ENCODE data around the gene APBB2. TPM values are rescaled to one million over a fixed set of nuclear protein-coding genes. Genes with fewer than 3 reads are reported as not detected.
A peak's percentile ranks its signal among the peaks of the same experiment; 100 is the strongest.

APBB2 gene
- total RNA-seq, 2 donors from 2014 or later = 56.1 to 64.8 TPM

DNA sequence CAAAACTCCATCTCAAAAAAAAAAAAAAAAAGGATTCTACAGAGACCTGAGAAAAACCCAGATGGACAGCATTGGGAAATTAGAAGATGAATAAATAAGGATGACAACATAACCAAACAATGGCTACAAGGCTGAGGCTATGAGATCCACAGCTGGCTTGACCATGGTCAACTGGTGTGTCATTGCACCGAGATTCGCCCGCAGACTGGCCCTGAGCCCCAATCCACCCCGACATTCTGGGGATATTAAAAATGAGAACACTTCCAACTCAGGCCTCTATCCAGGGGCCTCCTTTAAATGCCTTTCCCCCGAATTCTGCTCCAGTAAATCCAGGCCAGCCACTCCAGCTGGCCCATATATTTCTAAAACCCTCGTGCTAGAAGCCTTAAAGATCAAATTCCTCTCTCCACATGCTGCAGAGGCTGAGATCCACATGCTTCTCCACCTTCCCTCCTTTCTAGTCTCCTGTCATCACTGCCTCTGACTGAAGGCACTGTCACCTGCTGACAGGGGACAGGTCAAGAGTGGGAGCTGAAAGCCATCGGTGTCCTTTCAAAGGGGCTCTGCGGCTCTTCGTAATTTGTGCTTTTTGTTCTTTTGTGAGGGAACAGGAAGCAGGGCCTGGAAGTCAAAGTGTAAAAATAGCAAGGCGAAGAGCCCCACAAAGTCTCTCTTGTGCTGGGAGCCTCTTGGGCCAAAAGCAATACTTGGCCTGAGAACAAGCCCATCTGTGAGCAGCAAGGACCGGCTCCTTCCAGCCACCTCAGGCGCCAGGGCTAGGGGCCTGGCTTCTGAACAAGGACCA, 260.9 kb downstream of the APBB2 start:
- no peak overlapping the region for H3K4me3 Mint-ChIP-seq
- no peaks in the 10 kb centered on the region for H3K27me3 ChIP-seq (ENCODE audit: control insufficient read depth, insufficient read depth, low read length, poor library complexity, severe bottlenecking)
- peak overlapping the region; percentile 3 for H3K27ac ChIP-seq (ENCODE audit: low read depth, low read length)
- H3K4me1 ChIP-seq (ENCODE audit: control insufficient read depth, insufficient read depth, low read length) = no peaks in the 10 kb centered on the region
- H3K9me3 Mint-ChIP-seq = no peaks in the 10 kb centered on the region
- no peak for TF ChIP-seq CTCF (conservative IDR thresholded peaks at IDR 0.05)
- H3K4me3 ChIP-seq (ENCODE audit: low read length) = no peak overlapping the region
- no peaks in the 10 kb centered on the region for H3K36me3 ChIP-seq (ENCODE audit: control insufficient read depth, insufficient read depth, low read length)
- H3K4me1 Mint-ChIP-seq = no peaks in the 10 kb centered on the region
- H3K9me3 ChIP-seq (ENCODE audit: control insufficient read depth, low read length) = no peaks in the 10 kb centered on the region
- H3K27me3 Mint-ChIP-seq (ENCODE audit: insufficient read depth) = no peaks in the 10 kb centered on the region
- peak overlapping the region; percentile 42 for H3K27ac Mint-ChIP-seq
- H3K36me3 Mint-ChIP-seq (ENCODE audit: low read depth) = peaks cover 8% of the 10 kb centered on the region
- no peak for DNase-seq
- 85 to 90% methylated on average over 8 to 12 of the region's 12 CpGs for WGBS, 2 experiments (ENCODE audit: insufficient coverage in 1 of 2, insufficient read length in 1 of 2)
- no peak overlapping the region for H3K9ac ChIP-seq (ENCODE audit: extremely low read depth, low read length, poor library complexity, severe bottlenecking)

DNA sequence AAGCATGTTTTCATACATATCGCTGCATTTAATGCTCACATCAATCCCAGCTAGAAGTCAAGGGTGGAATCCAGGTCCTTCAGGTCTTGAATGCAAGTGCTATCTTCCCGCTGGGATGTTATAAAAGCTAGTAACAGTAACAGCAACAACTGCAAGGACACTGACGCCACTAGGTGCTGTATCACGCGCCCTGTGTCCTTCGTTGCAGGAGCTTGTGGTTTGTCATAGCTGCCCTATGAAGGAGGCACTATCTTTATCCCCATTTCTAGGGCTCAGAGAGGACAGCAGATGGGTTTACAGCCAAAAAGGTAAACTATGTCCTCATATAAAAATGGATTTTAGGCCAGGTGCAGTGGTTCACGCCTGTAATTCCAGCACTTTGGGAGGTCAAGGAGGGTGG, 261.7 kb downstream of the APBB2 start:
- no peaks in the 10 kb centered on the region for H3K9me3 ChIP-seq (ENCODE audit: control insufficient read depth, low read length)
- no peak overlapping the region for H3K4me3 ChIP-seq (ENCODE audit: low read length)
- no peak for TF ChIP-seq CTCF (conservative IDR thresholded peaks at IDR 0.05)
- no peaks in the 10 kb centered on the region for H3K27me3 ChIP-seq (ENCODE audit: control insufficient read depth, insufficient read depth, low read length, poor library complexity, severe bottlenecking)
- Mint-ChIP-seq H3K4me1 (no peaks in the 10 kb centered on the region), H3K27ac (no peak overlapping the region), H3K4me3 (no peak overlapping the region), H3K9me3 (no peaks in the 10 kb centered on the region), H3K36me3 (ENCODE audit: low read depth) (peaks cover 8% of the 10 kb centered on the region), H3K27me3 (ENCODE audit: insufficient read depth) (no peaks in the 10 kb centered on the region)
- 93 to 97% methylated on average over 7 of the region's 7 CpGs for WGBS, 2 experiments (ENCODE audit: insufficient coverage in 1 of 2, insufficient read length in 1 of 2)
- no peaks in the 10 kb centered on the region for H3K4me1 ChIP-seq (ENCODE audit: control insufficient read depth, insufficient read depth, low read length)
- no peak for DNase-seq
- no peak overlapping the region for H3K9ac ChIP-seq (ENCODE audit: extremely low read depth, low read length, poor library complexity, severe bottlenecking)
- no peak overlapping the region for H3K27ac ChIP-seq (ENCODE audit: low read depth, low read length)
- H3K36me3 ChIP-seq (ENCODE audit: control insufficient read depth, insufficient read depth, low read length) = no peaks in the 10 kb centered on the region

DNA sequence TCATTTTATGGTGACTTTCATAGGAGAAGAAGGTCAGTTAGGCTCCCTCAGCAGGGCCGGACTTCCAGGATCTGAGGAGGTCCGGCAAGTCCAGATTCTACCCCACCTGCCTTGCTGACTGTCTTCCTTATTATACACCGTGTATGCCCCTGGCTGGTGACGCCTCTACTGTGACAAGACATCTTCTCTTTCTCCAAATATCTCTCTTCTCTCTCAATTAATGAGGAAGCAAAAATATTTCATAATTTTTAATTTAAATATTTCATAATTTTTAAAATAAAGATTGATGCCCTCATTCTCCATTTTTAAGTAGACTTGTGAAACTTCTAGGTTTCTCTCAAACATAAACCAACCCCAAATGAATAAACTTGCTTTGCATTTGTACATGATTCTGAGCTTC, 262.1 kb downstream of the APBB2 start:
- Histone ChIP-seq H3K4me1 (ENCODE audit: control insufficient read depth, insufficient read depth, low read length) (no peaks in the 10 kb centered on the region), H3K9me3 (ENCODE audit: control insufficient read depth, low read length) (no peaks in the 10 kb centered on the region), H3K36me3 (ENCODE audit: control insufficient read depth, insufficient read depth, low read length) (no peaks in the 10 kb centered on the region), H3K27ac (ENCODE audit: low read depth, low read length) (no peak overlapping the region), H3K27me3 (ENCODE audit: control insufficient read depth, insufficient read depth, low read length, poor library complexity, severe bottlenecking) (no peaks in the 10 kb centered on the region), H3K4me3 (ENCODE audit: low read length) (no peak overlapping the region), H3K9ac (ENCODE audit: extremely low read depth, low read length, poor library complexity, severe bottlenecking) (no peak overlapping the region)
- Mint-ChIP-seq H3K27ac (no peak overlapping the region), H3K4me1 (no peaks in the 10 kb centered on the region), H3K4me3 (no peak overlapping the region), H3K9me3 (no peaks in the 10 kb centered on the region), H3K27me3 (ENCODE audit: insufficient read depth) (no peaks in the 10 kb centered on the region), H3K36me3 (ENCODE audit: low read depth) (peaks cover 8% of the 10 kb centered on the region)
- no peak for TF ChIP-seq CTCF (conservative IDR thresholded peaks at IDR 0.05)
- WGBS, 2 experiments (ENCODE audit: insufficient coverage in 1 of 2, insufficient read length in 1 of 2) = 93 to 100% methylated on average over 1 to 4 of the region's 4 CpGs
- DNase-seq = no peak

Data from endodermal cell (in vitro differentiated cells).